Activated B cell treated with CpG ODN at 0.5 μM for 24 hours (primary cell): Measurements from ENCODE around the gene NHERF1. TPM values are rescaled to one million over a fixed set of nuclear protein-coding genes. Genes with fewer than 3 reads are reported as not detected.

Source experiments
- ATAC-seq: fragments of 200-7000 bp; cut with Tn5 transposase; one replicate; pipeline ENCODE4 v1.10.0; 2021; ENCODE audit warnings: low read depth, mild to moderate bottlenecking, moderate library complexity
- CTCF ChIA-PET: fragments of 350-600 bp; sonication (Branson Sonifier 250); formaldehyde crosslinking; loops from one replicate; lab custom pipeline; 2021; ENCODE audit warnings: antibody characterized with exemption; lab: Charles Lee
- POLR2A ChIA-PET: fragments of 350-600 bp; sonication (Branson Sonifier 250); formaldehyde crosslinking; loops from one replicate; lab custom pipeline; 2021; ENCODE audit warnings: antibody characterized with exemption; lab: Charles Lee
- DNase-seq: peaks from one replicate; pipeline ENCODE4 v3.0.0; 2022
- H3K27ac Mint-ChIP-seq: one replicate; pipeline ENCODE4 v1.8.0; 2020; ENCODE audit warnings: mixed read lengths
- H3K27me3 Mint-ChIP-seq: one replicate; pipeline ENCODE4 v1.8.0; 2021; ENCODE audit warnings: mixed read lengths
- H3K36me3 Mint-ChIP-seq: one replicate; pipeline ENCODE4 v1.8.0; 2021; ENCODE audit warnings: low read depth, mixed read lengths
- H3K4me1 Mint-ChIP-seq: one replicate; pipeline ENCODE4 v1.8.0; 2021; ENCODE audit warnings: mixed read lengths
- H3K4me3 Mint-ChIP-seq: one replicate; pipeline ENCODE4 v1.8.0; 2020; ENCODE audit warnings: mild to moderate bottlenecking, mixed read lengths
- H3K9me3 Mint-ChIP-seq: one replicate; pipeline ENCODE4 v1.8.0; 2020; ENCODE audit warnings: mixed read lengths
- CTCF ChIP-seq: fragments of 200-600 bp; IDR thresholded peaks from one replicate; pipeline ENCODE4 v1.8.0; 2022; ENCODE audit warnings: antibody characterized with exemption, mild to moderate bottlenecking
- intact Hi-C: fragments of 100-400 bp; cut with micrococcal nuclease; formaldehyde crosslinking; loops from one replicate; pipeline ENCODE4 v1.15.1; 2024
- total RNA-seq: library from RNA; stranded (reverse); gene quantifications from 2 replicates; pipeline ENCODE4 v1.2.3, GENCODE V29; 2022

The NHERF1 gene
- total RNA-seq, 1 donor from 2014 or later: 34.5 TPM

DNA sequence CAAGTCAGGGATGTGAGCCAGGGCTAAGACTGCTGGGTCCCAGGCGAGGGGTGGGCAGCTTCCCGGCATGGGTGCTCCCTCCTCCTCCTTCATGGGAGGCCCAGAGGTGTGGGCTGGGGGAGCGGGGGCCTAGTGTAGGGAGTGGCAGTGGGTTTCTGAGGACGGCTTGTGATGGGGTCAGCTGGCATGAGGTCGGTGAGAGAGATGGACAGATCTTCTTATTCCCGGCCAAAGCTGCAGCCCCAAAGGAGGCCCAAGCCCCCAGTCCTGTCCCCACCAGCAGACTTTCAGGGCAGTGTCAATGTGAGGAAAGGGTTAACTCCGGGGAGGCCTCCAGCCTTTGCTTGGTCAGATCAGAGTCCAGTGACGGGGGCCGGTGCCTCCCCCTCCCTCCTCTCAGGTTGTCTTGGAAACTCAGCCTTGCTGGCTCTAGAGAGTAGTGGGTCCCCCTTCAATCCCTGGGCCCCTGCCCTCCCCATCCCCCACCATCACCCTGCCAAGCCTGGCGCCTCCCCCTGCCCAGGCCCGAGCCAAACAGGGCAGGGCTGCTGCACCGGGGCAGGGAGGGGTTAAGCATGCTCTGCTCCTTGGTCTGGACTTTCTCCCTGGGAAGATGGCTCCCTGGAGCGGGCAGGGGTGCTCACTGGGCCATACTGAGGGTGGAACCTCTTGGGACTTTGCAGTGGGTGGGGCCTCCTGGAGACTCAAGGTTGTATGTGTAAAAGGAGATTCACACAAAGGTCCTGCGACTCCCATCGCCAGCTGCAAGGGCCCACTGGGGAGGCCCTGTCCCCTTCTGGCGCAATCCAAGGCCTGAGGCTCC, 15.3 kb downstream of the NHERF1 start:
- Mint-ChIP-seq H3K27me3 (no peaks in the 10 kb centered on the region), H3K36me3 (peaks cover 34% of the 10 kb centered on the region), H3K4me1 (peaks cover 21% of the 10 kb centered on the region), H3K4me3 (no peak overlapping the region), H3K27ac (no peak overlapping the region), H3K9me3 (no peaks in the 10 kb centered on the region)
- ChIA-PET CTCF (interaction anchor here (1.6 kb wide), 1 partner anchor 106 kb away, joined by 3 read pairs; no protein-coding TSS in a partner anchor), POLR2A (interaction anchor here (1.3 kb wide), 1 partner anchor 19 kb away, joined by 5 read pairs; no protein-coding TSS in a partner anchor)
- intact Hi-C loops: no loop called here
- DNase-seq (no peak), ATAC-seq (no peak)
- no peak for TF ChIP-seq CTCF

DNA sequence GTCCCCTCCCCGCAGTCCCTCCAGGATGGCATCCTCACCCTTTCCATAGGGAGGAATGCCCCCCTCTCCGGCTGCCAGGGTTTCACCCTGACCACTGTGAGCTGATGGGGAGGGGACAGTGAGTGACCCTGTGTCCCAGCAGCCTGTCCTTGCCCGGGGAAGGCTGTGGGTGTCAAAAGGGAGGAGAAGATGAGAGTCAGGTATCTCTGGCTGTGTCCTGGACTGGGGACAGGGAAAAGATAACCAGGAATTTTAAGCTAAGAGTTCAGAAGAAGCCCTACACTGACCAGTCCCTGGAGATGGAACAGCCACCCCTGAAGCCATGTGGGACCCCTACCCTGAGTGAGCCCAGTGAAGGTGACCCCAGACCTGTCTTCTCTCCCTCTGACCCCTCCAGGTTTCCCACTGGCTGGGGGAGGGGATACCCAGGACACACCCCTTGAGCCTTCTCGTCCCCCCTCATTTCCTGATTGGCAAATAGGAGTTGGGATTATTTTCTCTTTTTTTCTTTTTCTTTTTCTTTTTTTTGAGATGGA, 16.4 kb downstream of the NHERF1 start:
- H3K9me3 Mint-ChIP-seq: no peaks in the 10 kb centered on the region
- POLR2A ChIA-PET: no interaction called here
- CTCF ChIA-PET: interaction anchor here (1.0 kb wide), 1 partner anchor 19 kb away, joined by 3 read pairs; no protein-coding TSS in a partner anchor
- intact Hi-C loops: no loop called here
- no peak overlapping the region for H3K27ac Mint-ChIP-seq
- H3K36me3 Mint-ChIP-seq: peaks cover 41% of the 10 kb centered on the region
- no peak for TF ChIP-seq CTCF
- peaks cover 11% of the 10 kb centered on the region for H3K4me1 Mint-ChIP-seq
- H3K4me3 Mint-ChIP-seq: no peak overlapping the region
- no peaks in the 10 kb centered on the region for H3K27me3 Mint-ChIP-seq
- DNase-seq (no peak), ATAC-seq (no peak)

DNA sequence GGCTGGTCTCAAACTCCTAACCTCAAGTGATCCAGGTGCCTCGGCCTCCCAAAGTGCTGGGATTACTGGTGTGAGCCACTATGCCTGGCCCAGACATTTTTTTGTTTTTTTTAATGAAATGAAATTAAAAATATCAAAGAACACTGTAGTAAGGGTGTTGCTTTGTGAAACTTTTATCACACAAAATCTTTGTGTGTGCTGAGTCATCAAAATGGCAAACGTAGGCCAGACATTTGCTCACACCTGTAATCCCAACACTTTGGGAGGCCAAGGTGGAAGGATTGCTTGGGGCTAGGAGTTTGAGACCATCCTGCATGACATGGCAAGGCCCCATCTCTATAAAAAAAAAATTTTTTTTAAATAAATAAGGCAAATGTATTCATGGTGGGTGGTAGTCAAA, 18.0 kb downstream of the NHERF1 start:
- ChIA-PET CTCF (interaction anchor here (1.0 to 1.6 kb wide), 2 partner anchors 21 to 110 kb away, joined by 3 read pairs; no protein-coding TSS in a partner anchor), POLR2A (no interaction called here)
- no peak for DNase-seq
- H3K4me3 Mint-ChIP-seq: no peak overlapping the region
- peaks cover 53% of the 10 kb centered on the region for H3K36me3 Mint-ChIP-seq
- ATAC-seq: no peak
- no peaks in the 10 kb centered on the region for H3K9me3 Mint-ChIP-seq
- no peak overlapping the region for H3K27ac Mint-ChIP-seq
- peaks cover 7% of the 10 kb centered on the region for H3K4me1 Mint-ChIP-seq
- intact Hi-C loops: no loop called here
- TF ChIP-seq CTCF: no peak
- no peaks in the 10 kb centered on the region for H3K27me3 Mint-ChIP-seq

- intact Hi-C loops: no loop called here
- DNase-seq: no peak
- no peak overlapping the region for H3K27ac Mint-ChIP-seq
- no peaks in the 10 kb centered on the region for H3K27me3 Mint-ChIP-seq
- H3K9me3 Mint-ChIP-seq: no peaks in the 10 kb centered on the region
- H3K4me3 Mint-ChIP-seq: no peak overlapping the region
- CTCF ChIA-PET: interaction anchor here (1.5 to 1.6 kb wide), 2 partner anchors 21 to 110 kb away, joined by 3 read pairs; no protein-coding TSS in a partner anchor
- TF ChIP-seq CTCF: no peak
- H3K4me1 Mint-ChIP-seq: peaks cover 7% of the 10 kb centered on the region
- H3K36me3 Mint-ChIP-seq: peaks cover 60% of the 10 kb centered on the region
- POLR2A ChIA-PET: no interaction called here
- no peak for ATAC-seq
Measured at GRCh38 chr17:74767111-74767516, 18.7 kb downstream of the NHERF1 start.
